GM18507 (cell line): Measurements from ENCODE around the gene STARD5.
A peak's percentile ranks its signal among the peaks of the same experiment; 100 is the strongest.
"Not testable (repeated sequence)": the region's sequence is repeated elsewhere in the genome, so short reads cannot be mapped to it uniquely, and the experiment has no call there.

Experiments
- DNase-seq: peaks from one replicate; pipeline ENCODE4 v3.0.0; 2011; ENCODE audit warnings: low read depth; ENCODE audit not compliant: insufficient read length; ENCODE audit errors: extremely low spot score
- FAIRE-seq: peaks from 2 replicates; lab custom pipeline; 2011; peaks lifted over from hg19 to GRCh38; lab: Jason Lieb, UNC

Gene STARD5

DNA sequence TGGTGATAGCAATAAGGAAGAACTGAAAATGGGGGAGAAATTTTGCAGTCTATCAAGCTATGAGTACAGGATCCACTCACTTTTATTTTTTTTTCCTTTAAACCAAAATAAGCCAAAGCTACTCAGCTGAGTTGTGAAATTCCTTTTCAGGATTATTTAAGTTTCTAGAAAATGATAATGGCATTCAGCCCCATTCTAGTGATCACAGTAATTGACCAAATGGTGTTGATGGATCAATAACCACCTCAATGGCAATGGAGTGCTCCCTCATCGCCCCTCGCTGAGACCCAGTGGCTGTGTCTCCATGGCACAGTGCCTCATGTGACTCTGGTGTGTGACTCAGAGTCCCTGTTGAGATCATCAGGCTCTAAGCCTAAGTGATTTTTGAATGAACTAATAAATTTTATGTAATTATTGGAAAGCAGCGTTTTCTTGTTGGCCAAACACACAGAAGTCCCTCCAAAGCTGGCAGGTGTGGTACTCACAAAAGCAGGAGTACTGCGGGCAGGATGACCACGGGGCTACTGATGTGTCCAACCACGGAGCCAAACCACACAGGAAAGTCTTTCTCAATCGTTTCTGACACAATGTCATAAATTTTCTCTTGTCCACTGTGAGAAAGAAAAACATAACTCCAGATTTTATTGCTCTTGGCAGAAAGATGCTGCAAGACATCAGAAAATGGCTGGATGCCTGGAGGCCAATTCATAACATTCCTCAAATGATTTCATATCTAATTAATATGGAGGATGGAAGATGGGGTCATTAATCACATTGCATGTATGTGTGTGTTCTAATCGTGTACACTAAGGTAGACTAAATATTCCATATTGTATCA is 14.4 kb upstream of the STARD5 start:
- FAIRE-seq (no peak), DNase-seq (no peak)

DNA sequence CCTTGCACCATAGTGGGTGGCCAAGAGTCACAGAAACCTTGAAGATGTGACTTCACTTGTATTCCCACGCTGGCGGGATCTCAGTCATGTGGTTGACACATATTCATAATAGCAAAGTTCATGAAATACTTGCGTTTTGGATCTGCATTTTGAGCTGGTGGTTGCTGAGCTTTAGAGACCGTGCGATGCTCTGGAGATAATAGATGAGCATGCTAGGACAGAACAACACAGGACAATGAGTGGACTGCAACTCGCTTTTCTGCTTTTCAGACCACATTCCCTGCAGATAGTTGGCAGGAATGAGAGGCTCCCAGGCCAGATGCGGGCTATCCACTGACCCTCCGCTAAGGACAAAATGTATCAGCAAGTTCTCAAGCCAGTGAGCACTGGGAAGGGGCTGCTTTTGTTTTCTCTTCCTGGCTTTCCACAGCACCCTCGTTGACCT is 13.8 kb upstream of the STARD5 start:
- FAIRE-seq (no peak), DNase-seq (no peak)

DNA sequence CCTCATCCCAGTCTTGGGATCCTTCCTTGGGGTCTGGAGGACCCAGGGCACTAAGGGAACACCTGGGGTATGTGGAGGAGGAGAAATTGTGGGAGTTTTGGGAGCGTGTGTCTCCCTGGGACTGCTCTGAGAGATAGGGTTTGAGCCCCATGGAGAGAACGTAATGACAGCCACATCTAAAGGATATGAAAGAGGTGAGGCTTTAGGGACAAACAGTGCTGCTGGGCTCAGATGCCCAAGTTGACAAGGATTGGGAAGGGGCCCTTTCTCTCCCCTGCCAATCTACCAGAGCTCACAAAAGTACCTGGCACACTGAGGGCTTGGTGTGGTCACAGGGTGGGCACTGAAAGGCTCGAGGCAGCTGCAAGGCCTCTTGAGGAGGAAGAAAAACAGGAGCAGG is 13.3 kb upstream of the STARD5 start:
- no peak for DNase-seq
- FAIRE-seq = no peak

DNA sequence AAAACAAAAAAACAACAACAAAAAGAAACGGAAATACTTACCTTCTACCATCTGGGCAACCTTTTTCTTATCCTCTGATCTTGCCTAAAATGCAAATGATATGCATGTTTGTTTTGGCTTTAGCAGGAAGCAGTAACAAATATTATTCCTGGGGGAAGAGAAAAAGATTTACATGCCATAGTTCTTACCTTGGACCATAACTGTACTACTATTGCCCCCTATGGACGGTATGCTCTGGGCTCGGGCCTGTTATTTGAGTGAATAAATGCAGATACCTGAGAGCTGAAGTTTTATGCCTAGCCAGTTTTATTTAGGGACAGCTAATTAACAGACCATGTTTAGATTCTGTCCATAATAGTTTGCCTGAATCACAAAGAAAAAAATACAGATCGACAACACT is 12.6 kb upstream of the STARD5 start:
- DNase-seq = peak; percentile 22

DNA sequence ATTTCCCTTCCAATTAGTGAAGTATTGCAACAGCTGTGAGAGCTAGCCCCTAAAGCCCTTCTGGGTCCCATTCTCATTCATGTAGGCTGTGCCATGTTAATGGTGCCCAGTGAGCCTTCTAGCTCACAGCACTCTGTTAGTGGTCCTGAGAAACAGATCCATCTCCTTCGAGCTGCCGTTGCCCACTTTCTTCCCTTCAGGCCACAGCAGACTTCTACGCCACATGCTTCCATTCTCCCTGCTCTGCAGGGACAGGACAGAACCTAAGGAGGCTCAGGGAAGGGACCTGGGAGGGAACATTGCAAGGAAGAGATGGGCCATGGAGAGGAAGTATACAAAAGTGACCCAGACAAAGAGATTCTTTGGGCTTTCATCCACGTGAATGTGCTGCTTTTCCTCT is 11.7 kb upstream of the STARD5 start:
- no peak for DNase-seq
- FAIRE-seq = no peak

More for the DNA sequence above, 12.6 kb upstream of the STARD5 start:
- FAIRE-seq = peak; percentile 72

DNA sequence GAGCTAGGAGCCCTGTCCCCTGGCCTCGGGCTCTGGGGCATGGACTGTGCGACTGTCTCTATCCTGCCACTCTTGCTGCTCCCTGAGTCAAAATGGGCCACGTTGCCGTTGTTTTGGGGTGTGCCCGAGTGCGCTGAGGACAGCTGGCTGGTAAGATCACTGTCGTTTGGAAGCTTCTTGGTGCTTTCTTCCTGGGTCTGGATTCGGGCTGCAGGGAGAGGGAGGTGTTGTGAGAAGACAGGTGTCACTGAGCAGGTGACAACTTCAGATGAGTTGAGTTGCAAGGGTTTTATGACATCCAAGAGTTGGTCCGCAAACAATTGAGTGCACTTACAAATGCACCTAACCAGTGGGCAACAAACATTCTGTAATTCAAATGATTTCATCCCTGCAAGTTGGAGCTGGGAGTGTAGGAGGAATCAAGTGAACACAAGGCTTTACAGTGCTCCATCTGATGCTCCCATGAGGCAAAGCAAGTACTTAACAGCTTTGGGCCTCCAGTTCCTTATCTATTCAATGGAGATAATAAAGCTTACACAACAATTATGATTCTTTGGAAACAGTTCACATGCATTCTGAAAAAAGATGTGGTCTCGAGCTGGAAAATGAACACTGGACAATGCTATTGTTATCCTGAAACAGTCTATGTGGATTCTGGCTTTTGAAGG is 11.0 kb upstream of the STARD5 start:
- FAIRE-seq (no peak), DNase-seq (no peak)

DNA sequence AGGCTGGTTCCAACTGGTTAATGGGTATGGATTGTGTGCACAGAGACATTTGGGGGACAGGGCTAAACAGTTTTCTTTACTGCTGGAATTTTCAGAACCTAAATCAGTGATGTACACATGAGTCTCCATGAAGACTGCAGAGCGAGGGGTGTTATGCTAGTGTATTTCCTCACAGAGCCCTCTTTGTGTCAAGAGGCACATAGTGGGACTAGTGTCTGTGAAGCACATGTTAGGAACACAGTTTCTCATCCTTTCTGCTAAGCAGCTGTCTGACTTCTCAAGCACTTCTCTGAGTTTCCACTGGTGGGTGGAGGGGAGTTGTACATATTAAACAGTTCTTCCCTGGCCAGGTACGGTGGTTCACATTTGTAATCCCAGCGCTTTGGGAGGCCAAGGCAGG is 9.4 kb upstream of the STARD5 start:
- FAIRE-seq (no peak), DNase-seq (no peak)

DNA sequence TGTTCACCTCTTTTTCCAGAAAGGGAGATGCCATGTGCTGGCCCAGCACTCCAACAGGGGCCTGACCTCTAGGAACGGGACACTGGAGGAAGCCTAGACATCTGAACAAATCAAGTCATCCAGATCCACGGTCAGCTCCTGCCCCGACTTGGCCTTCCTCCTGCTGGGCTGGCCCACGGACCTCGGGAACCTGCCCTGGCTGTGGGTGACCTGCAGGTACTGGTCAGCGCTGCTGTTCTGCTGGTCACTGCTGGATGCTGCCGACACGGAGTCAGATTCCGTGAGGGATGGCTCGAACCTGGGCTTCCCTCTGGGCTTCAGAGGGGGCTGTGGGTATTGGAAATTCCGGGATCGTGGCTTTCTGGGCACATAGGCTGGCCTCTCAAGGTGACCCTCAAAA is 8.4 kb upstream of the STARD5 start:
- FAIRE-seq (no peak), DNase-seq (no peak)

DNA sequence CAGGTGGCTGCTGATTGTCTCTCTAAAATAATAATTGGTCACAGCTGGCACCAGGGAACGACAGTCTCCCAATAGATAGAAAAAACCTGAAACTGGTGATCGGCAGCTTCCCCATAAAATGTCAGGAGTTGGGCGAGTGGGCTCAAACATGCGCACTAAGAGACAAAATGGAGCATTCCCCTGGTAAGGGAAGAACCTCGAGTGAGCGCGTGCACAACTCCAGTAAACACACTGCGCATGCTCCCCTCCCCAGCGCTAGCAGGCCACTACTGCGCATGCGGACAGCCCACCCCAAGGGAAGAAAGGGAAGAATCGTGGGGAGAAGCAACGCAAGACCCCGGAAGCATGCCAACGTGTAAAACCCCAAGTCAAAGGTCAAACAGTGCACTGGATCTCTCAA is 7.7 kb upstream of the STARD5 start:
- DNase-seq (no peak), FAIRE-seq (no peak)

DNA sequence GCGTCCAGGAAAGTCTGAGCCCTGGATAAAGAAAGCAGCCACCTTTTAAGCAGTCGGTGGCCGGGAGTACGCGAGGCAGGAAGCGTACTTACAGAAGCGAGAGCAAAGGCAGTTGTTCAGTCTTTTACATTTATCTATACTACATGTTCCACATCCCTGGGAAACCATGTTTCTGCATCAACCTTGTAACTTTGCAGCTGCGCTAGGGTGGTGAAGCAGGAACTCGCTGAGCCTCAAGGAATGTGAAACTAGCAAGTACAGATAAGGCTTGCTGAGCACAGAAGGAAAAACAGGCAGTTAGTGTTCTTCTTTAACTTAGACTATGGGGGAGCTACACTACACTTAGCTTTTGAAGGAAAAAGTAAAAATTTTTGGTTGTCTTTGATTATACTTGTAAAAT is 7.2 kb upstream of the STARD5 start:
- DNase-seq, FAIRE-seq: not testable (repeated sequence)

DNA sequence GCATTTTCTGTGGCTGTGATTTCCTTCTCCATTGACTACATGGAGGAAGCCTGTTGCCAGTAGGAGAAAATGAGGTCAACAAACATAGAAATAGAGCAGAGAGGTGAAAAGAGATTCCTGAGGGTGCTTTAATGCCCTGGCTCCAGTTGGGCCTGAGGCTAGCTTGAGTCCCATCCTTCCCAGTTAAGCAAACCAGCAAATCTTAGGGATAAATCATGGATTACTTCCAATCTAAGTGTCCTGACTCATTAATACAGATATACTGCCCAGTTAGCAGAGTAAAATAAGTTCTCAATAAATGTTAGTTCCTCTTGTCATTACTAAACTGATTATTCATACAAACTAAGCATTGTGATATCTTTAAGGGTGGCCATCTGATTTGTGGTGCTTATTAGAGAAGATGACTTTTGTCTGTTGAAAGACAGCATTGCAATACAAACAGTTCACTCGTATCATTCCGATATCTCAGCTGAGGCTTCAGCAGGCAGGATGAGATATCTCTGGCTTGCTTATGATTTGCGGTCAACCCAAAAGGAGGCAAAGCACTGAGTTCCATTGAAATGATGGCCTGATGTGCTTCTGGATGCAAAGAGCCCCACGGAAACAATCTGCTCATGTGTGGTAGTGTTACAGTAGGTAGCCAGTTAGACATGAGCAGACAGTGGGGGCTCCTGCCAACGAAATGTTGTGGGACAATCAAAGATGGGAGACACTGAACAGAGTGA is 6.6 kb upstream of the STARD5 start:
- FAIRE-seq (no peak), DNase-seq (no peak)

DNA sequence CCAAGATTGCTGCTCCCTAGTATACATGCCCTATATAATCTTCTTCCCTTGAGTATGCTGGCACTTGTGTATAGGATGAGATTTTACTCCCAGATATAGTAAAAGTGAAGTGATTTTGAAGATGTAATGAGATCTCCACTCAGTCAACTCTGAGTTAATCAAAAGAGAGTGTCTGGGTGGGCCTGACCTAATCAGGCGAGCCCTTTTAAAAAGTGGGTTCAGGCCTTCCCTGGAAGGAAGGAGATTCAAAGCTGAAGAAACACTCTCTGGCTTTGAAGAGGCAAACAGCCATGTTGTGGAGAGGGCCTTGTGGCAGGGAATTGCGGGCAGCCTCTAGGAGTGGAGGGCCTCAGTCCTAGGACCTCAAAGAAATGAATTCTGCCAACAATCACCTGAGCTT is 5.5 kb upstream of the STARD5 start:
- DNase-seq (no peak), FAIRE-seq (no peak)

DNA sequence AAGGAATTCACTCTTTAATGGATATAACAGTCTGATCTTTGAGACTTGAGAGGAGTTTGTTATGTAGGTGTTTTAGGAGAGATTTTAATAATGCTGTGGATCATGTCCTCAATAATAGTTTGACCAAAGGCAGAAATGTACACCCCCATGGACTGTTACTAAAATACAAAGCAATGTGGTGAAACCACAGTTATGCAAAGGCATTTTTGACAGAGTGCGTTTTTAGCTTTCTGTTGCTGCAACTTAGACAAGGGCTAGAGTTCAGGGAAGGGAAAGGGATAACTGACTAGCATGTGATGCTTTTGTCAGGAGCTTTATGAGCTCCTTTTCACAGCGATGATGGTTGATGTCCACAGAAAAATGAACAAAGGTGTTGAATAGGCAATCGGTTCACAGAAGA is 3.6 kb upstream of the STARD5 start:
- no peak for FAIRE-seq
- no peak for DNase-seq

DNA sequence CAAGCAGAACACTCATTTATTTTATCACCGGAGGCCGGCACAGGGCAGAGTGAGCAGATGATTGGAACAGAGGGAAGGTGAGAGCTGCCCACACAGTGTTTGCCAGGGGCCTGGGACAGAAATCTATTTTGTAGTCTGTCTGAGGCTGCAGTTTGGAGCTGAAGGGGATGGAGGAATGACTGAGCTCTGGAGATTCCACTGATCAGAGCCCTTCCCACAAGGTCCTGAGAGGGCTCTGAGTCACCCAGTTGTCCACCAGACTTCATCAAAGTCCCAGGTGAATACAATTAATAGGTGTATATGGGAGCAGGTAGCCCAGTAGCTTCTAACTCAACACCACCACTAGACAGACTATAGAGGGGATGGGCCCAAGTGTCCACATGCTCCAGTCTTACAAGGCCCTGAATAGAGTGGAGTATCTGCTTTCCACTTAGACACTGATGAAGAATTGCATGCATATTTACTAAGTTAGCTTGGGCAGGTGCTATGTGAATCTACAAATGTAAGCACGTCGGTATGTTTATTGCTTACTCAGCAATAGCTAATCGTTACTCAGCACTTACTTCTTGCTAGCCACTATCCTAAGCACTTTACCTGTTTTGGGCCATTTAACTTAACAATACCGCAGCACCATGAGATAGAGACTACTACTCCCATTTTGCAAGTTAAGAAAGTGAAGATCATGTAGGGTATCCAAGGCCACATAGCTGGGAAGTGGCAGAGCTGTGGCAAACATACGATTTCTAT is 2.7 kb upstream of the STARD5 start:
- FAIRE-seq = no peak
- DNase-seq = no peak

DNA sequence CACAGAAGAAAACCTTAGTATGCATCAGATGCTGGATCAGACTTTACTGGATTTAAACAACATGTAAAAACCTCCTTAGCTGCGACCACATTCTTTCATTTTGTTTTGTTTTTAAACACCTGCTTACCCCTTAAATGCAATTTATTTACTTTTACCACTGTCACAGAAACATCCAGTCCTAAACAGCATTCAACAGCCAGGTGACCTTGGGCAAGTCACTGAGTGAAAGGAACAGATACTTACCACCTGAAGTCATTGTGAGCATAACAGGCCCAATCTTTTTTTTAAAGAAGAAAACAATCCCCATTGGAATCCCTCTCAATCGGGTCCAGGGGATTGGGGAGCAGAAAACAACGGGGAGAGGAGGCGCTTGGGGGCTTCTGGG is 390 bp downstream of the STARD5 start:
- DNase-seq = no peak
- FAIRE-seq = no peak

DNA sequence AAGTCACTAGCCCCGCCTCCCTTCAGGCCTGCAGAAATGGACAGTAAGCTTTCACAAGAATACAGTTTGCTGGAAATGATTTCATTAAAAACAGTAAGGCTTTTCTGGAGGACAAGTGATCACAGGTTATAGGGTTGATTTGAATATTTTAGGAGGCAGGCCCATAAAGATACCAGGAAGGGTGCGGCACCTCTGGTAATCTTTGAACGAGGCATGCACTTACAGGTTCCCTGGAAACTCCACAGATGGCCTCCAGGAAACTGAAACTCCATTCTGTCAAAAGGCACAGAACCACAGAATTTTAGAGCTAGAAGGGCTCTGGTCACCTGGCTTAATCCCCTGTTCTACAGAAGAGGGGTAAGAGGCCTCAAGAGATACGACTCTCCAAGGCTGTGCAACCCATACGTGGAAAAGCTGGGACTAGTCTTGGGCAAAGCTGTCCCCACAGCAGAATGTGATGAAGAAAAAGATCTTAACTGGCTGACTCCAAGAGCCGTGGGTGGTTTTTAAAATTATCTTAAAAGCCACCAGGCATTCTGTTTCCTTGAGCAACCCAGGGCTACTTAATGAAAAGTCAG is 1.2 kb downstream of the STARD5 start:
- no peak for FAIRE-seq
- DNase-seq = no peak

DNA sequence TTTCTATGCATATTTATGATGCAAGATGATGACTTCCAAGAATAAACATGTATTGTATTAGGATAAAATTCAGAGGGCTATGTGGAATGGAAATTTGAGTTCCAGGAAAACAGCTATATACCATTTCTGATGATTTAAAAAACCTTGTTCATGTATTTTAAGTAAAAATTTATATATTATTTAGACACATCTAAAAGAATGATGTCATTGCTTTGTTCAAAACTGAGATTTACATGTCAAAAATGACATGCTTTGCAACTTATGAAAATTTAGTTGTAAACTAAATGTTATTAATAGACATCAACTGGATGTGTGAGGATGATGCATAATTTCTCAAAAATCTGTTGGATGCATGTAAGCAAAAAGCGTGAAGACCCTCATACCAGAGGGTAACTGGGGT is 2.3 kb downstream of the STARD5 start:
- DNase-seq = no peak
- FAIRE-seq = no peak

DNA sequence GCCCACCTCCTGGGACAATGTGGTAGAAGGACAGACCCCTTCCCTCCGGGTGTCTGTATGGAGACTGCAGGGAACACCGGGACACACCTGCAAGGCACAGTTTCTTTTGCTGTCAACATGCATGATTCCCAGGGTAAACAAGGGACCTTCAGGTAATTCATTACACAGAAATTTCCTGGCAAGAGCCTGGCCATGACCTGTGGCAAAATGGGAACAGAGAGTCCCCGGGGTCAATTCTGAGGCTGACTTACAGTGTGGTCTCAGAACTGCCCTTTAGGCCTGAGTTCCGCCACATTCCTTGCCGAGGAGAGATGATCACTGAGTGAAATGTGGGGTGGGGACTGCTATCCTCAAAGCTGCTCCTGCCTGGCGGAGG is 6.3 kb downstream of the STARD5 start:
- FAIRE-seq (no peak), DNase-seq (no peak)

DNA sequence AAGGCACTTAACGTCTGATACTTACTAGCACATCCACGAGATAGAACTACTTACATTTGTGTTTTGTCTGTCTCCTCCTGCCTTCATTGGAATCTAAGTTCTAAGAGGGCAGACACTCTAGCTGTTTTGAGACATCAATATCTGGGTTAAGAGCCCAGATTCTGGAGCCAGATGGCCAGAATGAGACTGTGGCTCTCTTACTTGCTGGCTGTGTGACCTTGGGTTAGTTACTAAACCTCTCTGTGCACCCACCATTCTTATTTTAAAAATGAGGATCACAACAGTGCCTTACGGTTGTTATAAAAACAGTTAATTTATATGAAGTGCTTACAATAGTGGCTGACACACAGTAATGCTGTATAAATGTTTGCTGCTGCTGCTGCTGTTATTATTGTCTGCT is 7.7 kb downstream of the STARD5 start:
- no peak for DNase-seq
- FAIRE-seq = peak; percentile 26
